Measurements from ENCODE around the gene ZBTB11.
"Not testable (repeated sequence)": the region's sequence is repeated elsewhere in the genome, so short reads cannot be mapped to it uniquely, and the experiment has no call there.

The ZBTB11 gene

DNA sequence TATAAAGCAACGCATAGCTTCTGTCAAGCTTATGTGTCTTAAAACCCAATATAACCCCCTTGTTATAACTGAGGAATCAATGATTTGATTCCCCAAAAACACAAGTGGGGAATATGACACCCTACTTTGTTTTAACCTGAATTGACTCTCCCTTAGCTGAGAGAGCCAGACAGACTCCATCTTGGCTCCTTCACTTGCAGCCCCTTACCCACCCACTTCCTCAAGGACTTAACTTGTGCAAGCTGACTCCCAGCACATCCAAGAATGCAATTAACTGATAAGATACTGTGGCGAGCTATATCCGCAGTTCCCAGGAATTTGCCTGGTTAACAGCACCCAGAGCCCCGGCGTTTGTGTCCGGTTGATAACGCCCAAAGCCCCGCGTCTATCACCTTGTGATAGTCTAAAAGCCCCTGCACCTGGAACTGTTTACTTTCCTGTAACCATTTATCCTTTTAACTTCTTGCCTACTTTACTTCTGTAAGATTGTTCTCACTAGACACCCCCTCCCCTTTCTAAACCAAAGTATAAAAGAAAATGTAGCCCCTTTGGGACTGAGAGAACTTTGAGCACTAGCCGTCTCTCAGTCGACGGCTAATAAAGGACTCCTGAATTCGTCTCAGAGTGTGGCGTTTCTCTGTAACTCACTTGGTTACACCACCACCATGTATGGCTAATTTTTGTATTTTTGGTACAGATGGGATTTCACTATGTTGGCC, 35.4 kb downstream of the ZBTB11 start:
- not testable (repeated sequence) for DNase-seq

DNA sequence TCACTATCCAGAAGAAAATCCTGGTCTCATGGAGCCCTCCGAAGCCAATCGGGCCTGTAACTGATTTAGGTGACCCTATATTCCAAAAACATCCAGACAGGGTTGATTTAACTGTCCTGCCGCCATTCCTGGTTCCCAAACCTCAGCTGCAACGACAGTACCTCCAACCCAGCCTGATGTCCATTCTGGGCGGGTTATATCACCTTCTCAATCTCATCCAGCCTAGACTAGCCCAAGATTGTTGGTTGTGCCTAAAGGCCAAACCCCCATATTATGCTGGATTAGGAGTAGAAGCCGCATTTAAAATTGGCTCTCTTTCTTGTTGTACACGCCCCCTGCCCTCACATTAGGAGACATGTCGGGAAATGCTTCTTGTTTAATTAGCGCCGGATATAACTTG, 36.7 kb downstream of the ZBTB11 start:
- no peak for DNase-seq

DNA sequence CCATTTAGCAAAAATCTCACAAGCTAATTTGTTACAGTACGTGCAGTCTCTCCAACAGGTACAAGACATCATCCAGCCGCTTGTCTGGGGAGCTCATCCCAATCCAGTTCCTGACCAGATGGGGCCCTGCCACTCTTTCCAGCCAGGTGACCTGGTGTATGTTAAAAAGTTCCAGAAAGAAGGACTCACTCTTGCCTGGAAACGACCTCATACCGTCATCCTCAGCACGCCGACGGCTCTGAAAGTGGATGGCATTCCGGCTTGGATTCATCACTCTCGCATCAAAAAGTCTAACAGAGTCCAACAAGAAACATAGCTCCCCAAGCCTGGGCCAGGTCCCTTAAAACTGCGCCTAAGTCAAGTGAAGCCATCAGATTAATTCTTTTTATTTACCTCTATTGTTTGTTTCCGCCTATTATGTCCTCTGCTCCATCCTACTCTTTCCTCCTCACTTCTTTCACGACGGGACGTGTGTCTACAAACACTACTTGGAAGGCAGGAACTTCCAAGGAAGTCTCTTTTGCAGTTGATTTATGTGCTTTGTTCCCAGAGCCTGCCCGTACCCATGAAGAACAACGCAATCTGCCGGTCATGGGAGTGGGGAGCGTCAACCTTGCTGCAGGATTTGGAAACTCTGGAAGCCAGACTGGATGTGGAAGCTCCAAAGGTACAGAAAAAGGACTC, 37.5 kb downstream of the ZBTB11 start:
- DNase-seq: no peak

DNA sequence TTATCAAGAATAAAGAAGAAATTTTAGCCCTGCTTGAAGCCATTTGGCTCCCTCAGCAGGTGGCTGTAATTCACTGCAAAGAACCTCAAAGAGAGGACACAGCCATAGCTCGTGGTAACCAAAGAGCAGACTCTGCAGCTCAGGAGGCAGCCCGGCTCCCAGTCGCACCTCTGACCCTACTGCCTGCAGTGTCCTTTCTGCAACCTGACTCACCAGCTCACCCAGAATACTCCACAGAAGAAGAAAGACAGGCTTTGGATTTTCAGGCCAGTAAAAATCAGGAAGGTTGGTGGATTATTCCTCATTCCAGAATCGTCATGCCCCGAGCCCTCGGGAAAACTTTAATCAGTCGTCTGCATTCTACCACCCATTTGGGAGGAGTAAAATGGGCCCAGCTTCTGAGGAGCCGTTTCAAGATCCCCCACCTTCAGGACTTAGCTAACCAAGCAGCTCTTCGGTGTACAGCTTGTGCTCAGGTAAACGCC, 38.6 kb downstream of the ZBTB11 start:
- DNase-seq: no peak

DNA sequence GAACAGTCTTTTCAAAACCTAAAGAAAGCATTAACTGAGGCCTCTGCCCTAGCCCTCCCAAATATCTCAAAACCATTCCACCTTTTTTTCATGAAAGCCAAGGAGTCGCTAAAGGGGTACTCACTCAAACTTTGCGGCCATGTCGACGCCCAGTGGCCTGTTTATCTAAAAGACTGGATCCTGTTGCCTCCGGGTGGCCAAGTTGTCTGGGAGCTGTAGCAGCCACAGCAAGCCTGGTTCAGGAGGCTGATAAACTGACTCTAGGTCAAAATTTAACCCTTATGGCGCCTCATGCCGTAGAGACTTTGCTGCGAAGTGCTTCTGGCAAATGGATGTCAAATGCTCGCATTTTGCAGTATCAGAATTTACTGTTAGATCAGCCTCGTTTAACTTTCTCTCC, 39.5 kb downstream of the ZBTB11 start:
- no peak for DNase-seq

DNA sequence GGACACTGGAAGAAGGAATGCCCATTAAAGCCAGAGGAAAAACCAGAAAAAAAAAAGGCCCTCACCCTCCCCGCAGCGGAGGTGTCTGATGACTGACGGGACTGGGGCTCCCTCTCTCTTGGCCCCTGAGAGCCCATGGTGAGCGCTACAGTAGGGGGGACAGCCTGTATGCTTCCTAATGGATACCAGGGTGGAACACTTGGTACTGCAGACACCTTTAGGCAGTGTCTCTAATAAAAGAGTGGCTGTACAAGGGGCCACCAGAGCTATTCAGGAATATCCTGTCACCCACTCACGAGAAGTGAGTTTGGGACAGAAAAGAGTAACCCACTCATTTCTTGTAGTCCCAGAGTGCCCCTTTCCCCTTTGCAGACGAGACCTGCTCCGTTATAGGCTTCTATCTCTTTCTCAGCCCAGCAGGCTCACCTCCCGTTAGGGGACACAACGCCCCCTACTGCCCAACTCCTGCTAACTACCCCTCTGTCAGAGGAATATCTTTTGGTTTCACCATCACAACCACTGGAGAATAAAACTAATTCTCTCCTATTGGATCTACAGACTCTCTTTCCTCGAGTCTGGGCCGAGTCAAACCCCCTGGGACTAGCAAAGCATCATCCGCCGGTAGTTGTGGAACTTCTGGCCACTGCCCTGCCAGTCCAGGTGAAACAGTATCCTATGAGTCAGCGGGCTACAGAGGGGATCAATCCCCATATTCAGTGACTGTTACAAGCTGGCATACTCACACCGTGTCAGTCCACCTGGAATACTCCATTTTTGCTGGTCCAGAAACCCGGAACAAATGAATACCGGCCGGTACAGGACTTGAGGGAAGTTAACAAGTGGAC, 40.8 kb downstream of the ZBTB11 start:
- peak; percentile 26 for DNase-seq

DNA sequence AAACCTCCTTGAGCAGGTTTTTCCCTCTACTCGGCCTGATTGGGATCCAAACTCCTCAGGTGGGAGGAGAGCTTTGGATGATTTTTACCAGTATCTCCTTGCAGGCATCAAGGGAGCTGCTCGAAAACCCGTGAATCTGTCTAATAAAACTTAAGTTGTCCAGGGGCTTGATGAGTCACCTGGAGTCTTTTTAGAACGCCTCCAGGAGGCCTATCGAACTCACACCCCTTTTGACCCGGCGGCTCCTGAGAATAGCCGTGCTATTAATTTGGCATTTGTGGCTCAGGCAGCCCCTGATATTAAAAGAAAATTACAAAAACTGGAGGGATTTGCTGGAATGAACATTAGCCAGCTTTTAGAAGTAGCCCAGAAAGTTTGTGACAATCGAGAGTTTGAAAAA, 41.6 kb downstream of the ZBTB11 start:
- DNase-seq: no peak

DNA sequence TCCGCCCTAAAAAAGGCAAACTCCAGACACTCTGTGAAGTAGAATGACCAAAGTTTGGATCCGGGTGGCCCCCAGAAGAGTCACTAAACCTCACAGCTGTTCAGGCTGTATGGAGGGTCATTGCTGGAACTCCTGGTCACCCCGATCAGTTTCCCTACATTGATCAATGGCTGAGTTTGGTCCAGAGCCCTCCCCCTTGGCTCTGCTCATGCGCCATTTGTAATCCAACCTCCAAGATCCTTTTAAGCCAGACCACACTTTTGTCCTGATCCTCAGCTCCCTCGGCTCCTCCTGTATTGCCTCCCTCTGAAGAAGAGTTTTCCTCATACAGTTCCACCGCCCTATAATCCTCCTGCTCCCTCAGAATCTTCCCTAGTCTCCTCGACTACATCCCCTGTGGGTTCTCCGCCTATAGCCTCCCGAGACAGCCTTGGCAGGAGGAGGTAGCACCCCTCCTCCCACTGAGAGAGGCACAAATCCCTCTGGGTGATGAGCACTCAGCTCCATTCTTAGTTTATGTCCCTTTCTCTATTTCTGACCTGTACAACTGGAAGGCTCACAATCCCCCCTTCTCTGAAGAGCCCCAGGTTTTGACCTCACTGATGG, 42.2 kb downstream of the ZBTB11 start:
- no peak for DNase-seq

DNA sequence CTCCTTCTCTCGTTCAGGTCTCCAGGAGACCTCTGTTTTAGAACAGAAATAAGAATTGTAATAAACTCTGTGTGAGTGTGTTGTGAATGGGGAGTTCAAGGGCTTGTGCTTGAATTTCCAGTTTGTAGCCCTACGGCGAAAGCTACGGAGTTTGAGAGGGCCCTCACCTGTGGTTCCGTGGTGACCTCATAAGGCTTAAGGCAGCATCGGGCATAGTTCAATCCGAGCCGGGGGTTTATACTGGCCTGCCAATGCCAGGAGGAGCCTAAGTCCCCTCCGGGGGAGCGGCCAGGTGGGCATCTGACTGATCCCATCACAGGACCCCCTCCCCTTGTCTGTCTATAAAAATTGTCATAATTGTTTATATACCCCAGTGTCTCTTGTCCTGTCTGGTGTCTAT, 43.7 kb downstream of the ZBTB11 start:
- no peak for DNase-seq

DNA sequence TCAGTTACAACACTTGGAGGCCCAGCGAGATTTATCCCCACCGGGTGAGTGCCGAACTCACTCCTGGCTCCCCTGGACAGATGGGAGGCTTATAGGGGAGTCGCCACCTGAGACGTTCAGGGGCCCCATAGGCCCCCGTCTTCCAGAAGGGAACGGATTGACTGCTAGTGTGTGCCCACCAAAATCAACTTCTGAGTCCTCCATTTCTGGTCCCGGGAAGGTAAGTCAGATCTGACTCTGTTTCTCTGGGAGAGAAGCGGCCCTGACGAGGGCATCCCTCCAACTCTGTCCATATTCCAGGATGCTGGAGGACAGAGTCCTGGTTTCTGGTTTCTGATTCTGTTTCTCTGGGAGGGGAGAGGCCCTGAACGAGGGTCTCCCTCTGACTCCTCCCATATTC, 44.3 kb downstream of the ZBTB11 start:
- DNase-seq: no peak

DNA sequence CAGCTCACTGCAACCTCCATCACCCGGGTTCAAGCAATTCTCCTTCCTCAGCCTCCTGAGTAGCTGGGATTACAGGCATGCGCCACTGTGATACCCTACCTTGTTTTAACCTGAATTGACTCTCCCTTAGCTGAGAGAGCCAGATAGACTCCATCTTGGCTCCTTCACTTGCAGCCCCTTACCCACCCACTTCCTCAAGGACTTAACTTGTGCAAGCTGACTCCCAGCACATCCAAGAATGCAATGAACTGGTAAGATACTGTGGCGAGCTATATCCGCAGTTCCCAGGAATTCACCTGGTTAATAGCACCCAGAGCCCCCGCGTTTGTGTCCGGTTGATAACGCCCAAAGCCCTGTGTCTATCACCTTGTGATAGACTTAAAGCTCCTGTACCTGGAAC, 45.0 kb downstream of the ZBTB11 start:
- not testable (repeated sequence) for DNase-seq

DNA sequence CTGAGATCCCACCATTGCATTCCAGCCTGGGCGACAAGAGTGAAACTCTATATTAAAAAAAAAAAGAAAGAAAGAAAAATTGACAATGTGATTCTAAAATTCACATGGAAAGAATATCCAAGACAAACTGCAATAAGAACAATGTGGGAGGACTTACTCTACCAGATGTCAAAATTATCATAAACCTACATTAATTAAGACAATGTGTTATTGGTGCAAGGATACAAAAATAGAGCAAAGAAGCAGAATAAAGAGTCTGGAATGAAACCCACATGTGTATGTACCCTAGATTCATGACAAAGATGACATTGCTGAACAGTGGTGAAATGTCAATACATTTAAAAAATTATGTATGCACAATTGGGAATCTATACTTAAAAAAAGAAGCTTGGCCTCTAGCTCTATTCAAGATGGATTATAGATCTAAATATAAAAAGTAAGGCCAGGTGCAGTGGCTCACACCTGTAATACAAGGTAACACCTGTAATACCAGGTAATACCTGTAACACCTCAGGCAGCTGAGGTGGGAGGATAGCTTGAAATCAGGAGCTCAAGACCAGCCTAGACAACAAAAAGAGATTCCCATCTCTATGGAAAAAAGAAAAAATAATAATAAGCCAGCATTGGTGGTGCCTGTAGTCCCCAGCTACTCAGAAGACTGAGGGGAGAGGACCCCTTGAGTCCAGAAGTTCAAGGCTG, 45.7 kb downstream of the ZBTB11 start:
- DNase-seq: no peak

DNA sequence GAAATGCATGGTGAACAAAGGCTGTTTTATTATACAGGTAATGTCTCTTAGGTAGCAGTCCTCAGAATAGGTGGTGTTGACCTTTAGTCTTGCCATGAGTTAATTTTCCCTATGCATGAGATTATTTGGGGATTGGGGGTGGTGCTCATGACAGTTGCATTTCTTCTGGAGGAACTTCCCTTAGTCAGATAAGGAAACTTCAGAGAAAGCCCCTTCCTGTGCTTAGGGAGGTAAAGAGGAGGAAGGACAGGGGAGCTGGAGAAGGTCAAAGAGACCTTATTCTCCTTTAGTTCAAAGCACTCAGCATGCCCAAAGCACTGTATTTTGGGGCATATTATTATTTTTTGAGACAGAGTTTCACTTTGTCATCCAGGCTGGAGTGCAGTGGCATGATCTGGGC, 47.7 kb downstream of the ZBTB11 start:
- DNase-seq: no peak

DNA sequence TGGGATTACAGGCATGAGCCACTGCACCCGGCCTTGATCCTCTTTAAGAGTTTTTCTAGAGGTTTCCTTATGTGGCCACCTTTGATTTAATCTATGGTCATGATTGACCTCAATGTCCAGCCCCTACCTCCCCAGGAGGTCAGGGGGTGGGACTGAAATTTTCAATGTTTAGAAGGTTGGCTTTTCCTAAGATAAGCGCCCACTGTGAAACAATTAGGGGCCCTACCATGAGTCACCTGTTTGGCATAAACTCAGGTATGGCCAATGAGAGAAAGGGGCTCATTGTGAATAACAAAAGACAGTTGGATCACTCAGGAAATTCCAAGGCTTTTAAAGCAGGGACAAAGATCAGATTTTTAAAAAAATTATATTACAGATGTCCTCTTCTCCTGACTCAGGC, 51.1 kb downstream of the ZBTB11 start:
- DNase-seq: no peak

DNA sequence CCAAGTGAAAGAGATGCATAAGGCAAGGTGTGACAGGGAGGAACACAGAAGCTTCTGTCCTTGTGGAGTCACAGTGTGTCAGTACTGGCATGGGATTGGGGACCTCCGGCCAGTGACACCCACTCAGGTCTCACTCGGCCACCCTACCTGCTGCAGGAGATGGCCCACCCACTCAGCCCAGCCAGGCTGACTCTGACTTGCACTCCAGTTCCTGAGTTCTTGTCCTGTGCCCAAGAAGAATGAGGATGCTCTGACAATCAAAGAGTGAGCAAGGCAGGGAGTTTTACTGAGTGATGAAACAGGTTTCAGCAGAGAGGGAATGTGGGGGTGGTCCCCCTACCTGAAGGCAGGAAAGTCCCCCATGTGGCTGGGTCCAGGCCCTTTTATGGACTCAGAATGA, 52.1 kb downstream of the ZBTB11 start:
- no peak for DNase-seq

DNA sequence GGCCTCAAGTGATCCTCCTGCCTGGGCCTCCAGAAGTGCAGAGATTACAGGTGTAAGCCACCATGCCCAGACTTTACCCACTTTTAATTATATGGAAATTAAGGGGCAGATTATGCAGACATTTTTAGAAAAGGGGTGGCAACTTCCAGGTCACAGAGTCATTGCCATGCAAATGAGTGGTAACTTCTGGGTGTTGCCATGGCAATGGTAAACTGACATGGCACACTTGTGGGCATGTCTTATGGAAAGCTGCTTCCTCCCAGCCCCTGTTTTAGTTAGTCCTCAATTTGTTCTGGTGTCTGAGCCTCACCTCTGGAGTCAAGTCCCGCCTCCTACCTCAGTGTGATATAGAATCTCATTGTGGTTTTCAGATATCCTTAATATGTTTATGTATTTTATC, 53.3 kb downstream of the ZBTB11 start:
- no peak for DNase-seq

DNA sequence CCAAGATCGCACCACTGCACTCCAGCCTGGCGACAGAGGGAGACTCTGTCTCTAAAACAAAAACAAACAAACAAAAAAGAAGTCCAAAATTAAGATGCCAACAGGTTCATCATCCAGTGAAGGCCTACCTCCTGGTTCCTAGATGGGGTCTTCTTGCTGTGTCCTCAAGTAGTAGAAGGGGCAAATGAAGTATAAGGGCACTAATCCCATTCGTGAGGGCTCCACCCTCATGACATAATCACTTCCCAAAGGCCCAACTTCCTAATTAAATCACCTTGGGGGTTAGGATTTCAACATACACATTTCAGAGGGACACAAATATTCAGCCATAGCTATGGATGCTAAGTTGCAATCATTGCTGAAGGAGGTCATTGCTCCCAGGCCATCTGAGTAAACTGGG, 57.2 kb downstream of the ZBTB11 start:
- DNase-seq: no peak

DNA sequence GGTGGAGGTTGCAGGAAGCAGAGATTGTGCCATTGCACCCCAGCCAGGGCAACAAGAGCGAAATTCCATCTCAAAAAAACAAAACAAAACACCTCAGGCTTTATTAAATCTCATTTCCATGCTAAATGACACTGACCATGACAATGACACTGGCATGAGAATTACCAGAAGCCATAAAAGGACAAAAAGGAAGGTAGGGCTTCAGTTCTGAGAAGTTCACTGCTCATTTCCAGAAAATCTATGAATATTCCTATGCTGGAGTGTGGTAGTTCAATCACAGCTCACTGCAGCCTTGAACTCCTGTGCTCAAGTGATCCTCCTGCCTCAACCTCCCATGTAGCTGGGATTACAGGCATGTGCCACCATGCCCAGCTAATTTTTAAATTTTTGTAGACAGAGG, 58.2 kb downstream of the ZBTB11 start:
- no peak for DNase-seq

DNA sequence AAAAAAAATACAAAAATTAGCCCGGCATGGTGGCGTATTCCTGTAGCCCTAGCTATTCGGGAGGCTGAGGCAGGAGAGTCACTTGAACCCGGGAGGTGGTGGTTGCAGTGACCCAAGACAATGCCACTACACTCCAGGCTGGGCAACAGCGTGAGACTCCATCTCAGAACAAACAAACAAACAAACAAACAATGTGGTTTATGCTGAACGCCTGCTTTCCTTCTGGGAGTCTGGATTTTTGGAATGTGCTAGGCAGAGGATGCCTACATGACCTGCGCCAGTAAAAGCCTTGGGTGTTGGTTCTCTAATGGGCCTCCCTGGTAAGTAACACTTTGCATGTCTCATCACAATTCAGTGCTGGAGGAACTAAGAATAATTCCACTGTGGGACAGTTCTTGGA, 59.5 kb downstream of the ZBTB11 start:
- DNase-seq: no peak

DNA sequence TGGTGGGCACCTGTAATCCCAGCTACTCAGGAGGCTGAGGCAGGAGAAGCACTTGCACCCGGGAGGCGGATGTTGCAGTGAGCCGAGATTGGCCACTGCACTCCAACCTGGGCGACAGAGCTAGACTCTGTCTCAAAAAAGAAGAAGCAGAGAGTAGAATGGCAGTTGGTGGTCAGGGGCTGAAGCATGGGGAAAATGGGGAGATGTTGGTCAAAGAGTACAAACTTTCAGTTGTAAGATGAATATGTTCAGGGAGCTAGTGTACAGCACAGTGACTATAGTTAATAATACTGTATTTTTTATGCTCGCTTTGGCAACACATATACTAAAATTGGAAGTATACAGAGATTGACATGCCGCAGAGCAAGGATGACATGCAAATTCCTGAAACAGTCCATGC, 61.4 kb downstream of the ZBTB11 start:
- DNase-seq: no peak

DNA sequence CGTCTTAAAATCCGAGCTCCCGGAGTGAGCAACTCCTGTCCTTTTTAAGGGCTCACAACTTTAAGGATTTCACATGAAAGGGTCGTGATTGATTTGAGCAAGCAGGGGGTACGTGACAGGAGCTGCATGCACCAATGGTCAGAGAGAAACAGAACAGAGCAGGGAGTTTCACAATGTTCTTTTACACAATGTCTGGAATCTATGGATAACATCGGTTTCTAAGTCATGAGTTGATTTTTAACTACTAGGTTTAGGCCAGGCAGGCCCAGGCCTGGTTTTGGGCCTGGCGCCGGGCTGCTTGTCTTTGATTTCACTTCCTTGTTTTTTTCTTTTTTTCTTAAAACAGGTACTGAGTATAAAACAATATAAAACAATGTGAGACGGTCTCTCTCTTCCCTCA, 63.9 kb downstream of the ZBTB11 start:
- not testable (repeated sequence) for DNase-seq

DNA sequence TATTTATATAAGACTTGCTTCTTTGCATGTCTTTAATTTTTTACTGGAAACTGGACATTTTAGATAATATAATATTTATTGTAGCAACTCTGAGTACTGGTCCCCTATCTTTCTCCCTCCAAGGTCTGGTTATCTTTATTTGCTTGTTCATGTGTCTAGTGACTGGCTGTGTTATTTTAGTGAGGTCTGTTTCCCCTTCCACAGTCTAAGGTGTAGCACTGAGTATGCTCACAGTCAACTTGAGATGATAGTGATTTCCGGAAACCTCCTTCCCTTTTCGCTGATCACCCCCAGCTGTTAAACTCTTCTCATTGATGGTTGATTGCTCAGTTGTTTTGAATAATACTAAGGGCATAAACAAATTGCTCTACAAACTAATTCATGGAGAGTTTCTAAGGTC, 65.9 kb downstream of the ZBTB11 start:
- no peak for DNase-seq

DNA sequence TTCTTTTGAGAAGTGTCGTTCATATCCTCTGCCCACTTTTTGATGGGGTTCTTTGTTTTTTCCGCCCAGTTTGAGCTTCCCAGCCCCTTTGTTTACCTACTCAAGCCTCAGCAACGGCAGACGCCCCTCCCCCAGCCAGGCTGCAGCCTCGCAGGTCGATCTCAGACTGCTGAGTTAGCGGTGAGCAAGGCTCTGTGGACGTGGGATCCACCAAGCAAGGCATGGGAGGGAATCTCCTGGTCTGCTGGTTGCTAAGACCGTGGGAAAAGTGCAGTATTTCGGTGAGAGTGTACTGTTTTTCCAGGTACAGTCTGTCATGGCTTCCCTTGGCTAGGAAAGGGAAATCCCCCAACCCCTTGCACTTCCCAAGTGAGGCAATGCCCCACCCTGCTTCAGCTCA, 71.5 kb downstream of the ZBTB11 start:
- not testable (repeated sequence) for DNase-seq
